Muscle layer of colon (tissue), 2 donors: ENCODE results near the gene TST.

Source experiments
- H3K27ac ChIP-seq: one replicate; pipeline ENCODE4 v1.7.0; 2013; ENCODE audit warnings: low read depth, mild to moderate bottlenecking, low read length, moderate library complexity
- H3K27me3 ChIP-seq, 2 donors: one replicate each; pipeline ENCODE4 v1.7.0; 2013; ENCODE audit warnings: low read length in 2 of 2, mild to moderate bottlenecking in 2 of 2; ENCODE audit not compliant: insufficient read depth in 2 of 2, control insufficient read depth in 1 of 2
- H3K36me3 ChIP-seq: one replicate; pipeline ENCODE4 v1.7.0; 2013; ENCODE audit warnings: mild to moderate bottlenecking, low read length; ENCODE audit not compliant: insufficient read depth
- H3K4me1 ChIP-seq: one replicate; pipeline ENCODE4 v1.7.0; 2013; ENCODE audit warnings: mild to moderate bottlenecking, low read length; ENCODE audit not compliant: insufficient read depth
- H3K4me3 ChIP-seq, 2 donors: one replicate each; pipeline ENCODE4 v1.7.0; 2013; ENCODE audit warnings: low read length in 2 of 2, low read depth in 1 of 2, mild to moderate bottlenecking in 1 of 2, moderate library complexity in 1 of 2
- H3K9ac ChIP-seq: one replicate; pipeline ENCODE4 v1.7.0; 2013; ENCODE audit warnings: low read length
- H3K9me3 ChIP-seq: one replicate; pipeline ENCODE4 v1.7.0; 2013; ENCODE audit warnings: mild to moderate bottlenecking, low read length
- donor health status: abdominal sarcoma.
- donor health status: Adenocarcinoma of cecum.

Gene TST

DNA sequence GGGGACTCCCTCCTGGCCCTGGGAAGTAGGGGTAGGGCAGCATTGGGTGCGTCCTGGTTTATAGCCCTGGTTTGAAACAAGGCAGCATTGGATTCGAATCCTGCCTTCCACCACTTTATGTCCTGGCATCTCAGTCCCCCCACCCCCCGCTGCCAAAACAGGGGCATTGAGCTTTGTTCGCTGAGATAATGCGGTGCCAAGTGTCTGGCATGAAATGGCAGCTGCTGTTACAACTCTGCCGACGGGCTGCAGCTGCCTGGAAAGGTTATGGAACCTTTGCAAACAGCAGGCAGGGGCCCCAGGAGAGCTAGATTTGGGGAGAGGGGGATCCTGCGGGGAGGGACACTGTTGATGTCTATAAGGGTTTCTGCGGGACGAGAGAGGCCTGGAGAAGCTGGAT is 1.9 kb downstream of the TST start:
- H3K27ac ChIP-seq, result no peak overlapping the region
- no peaks in the 10 kb centered on the region for H3K27me3 ChIP-seq
- no peak overlapping the region for H3K9ac ChIP-seq
- H3K36me3 ChIP-seq, result no peaks in the 10 kb centered on the region
- peaks cover 37% of the 10 kb centered on the region for H3K4me1 ChIP-seq
- no peaks in the 10 kb centered on the region for H3K9me3 ChIP-seq
- no peak overlapping the region for H3K4me3 ChIP-seq

DNA sequence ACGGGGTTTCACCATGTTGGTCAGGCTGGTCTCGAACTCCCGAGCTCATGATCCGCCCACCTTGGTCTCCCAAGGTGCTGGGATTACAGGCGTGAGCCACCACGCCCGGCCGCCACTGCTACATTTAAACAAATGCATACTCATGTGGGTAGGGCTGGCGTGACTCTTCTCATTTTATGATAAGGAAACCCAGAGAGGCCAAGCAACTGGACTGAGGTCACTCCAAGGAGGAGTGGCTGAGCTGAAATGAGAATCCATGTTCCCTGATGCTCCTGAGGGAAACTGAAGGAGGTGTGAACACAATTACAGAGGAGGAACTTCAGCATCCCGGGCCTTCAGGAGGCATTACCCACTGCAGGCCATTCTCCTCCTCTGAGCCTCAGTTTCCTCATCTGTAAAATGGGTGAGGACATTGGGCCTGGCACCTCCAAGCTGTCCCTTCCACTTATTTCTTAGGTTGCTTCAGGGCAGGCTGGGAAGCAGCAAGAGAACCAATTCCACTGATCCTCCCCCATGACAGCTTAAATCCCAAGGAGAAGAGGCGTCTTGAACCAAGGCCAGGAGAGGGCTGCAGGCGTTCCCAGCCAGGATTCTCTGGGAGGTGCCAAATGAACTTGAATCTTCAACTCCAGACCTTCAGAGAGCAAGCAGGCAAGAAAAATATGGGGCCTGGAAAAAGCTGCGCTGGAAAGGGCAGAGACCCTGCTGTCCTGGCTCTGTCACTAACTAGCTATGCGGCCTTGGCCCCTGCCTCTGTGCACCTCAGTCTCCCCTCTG is 2.9 kb downstream of the TST start:
- Histone ChIP-seq H3K9me3 (no peaks in the 10 kb centered on the region), H3K4me3 (no peak overlapping the region), H3K27ac (no peak overlapping the region), H3K9ac (no peak overlapping the region), H3K36me3 (no peaks in the 10 kb centered on the region), H3K27me3 (no peaks in the 10 kb centered on the region), H3K4me1 (peaks cover 37% of the 10 kb centered on the region)

DNA sequence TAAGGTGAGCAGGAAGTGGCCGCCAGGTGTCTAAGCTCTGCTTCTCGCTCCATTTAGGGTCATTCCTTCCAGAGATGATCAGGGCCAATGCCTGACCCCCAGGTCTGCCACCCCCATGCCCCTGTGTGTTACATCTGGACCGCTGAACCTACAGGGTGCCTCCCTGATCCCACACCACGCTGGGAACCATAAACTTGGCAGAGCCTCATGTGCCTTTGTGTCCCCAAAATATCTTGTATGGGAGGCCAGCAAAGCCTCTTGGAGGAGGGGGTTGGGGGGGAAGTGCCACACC is 3.7 kb downstream of the TST start:
- peaks cover 34% of the 10 kb centered on the region for H3K4me1 ChIP-seq
- H3K27ac ChIP-seq, result no peak overlapping the region
- no peaks in the 10 kb centered on the region for H3K27me3 ChIP-seq
- H3K9me3 ChIP-seq, result no peaks in the 10 kb centered on the region
- no peak overlapping the region for H3K9ac ChIP-seq
- H3K36me3 ChIP-seq, result no peaks in the 10 kb centered on the region
- H3K4me3 ChIP-seq, result no peak overlapping the region

DNA sequence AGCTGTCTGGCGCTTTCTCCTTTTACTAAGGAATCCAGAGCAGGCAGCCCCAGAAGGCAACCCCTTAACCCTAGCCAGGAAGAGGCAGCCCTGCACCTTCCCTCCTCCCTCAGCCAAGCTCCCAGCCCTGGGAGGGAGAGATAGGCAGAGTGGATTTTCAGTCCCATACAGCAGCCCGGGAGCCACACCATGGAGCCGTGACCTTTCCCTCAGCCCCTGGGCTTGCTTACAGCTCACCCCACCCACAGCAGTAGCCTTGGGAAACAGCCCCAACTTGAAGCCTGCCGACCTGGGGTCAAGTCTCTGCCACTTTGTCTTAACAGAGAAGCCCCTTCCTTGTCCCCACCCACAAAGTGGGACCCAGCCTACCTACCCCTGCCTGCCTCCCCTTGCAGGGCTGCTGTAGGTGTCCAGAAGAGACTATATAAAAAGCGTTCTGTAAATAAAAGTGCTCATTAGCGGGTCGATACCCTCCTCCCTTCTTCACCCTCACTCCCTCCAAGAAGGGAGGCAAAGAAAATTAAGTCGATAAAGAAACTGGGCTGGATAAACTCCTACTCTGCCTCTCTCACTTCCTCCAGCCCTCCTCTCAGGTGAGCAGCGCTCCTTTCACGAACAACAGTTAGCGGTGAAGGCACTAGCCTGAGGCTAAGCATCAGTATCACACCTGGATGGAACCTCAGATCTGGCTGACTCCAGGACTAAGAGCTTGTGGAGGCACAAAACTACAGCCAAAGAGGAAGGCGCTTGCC is 4.2 kb downstream of the TST start:
- Histone ChIP-seq H3K9me3 (no peaks in the 10 kb centered on the region), H3K9ac (no peak overlapping the region), H3K4me3 (no peak overlapping the region), H3K27ac (no peak overlapping the region), H3K27me3 (no peaks in the 10 kb centered on the region), H3K36me3 (no peaks in the 10 kb centered on the region), H3K4me1 (peaks cover 30% of the 10 kb centered on the region)

DNA sequence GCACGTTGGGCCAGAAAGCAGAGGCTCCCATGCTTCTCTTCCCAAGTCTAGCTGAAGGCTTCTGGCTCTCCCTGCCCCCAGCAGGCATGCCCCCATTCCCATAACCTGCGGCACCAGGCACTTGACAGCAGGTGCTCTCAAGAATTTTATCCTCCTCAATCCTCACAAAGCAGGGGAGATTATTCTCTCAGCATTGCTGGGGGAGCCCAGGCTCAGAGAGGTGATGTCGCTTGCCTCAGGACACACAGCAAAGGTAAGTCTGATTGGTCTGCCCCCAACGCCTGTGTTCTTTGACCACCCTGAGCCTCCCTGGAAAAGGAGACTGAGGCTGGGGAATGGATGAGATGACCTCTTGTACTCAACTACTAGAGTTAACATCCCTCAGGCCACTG is 4.8 kb downstream of the TST start:
- no peak overlapping the region for H3K27ac ChIP-seq

DNA sequence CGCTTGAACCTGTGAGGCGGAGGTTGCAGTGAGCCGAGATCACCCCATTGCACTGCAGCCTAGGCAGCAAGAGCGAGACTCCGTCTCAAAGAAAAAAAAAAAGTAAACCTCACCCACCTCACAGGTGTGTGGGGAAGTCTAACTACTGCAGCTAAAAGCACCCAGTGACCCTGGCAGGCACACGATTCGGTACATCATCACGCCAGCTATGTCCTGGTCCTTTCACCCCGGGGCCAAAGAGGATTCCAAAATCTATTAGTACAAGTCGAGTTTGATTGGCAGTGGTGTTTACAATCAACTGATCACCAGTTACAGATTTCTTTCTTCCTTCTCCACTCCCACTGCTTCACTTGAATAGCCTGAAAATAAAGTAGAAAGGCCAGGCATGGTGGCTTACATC is 6.3 kb downstream of the TST start:
- Histone ChIP-seq H3K27ac (no peak overlapping the region), H3K4me3 (no peak overlapping the region), H3K9ac (no peak overlapping the region), H3K27me3 (no peaks in the 10 kb centered on the region), H3K36me3 (no peaks in the 10 kb centered on the region), H3K4me1 (peaks cover 24% of the 10 kb centered on the region), H3K9me3 (no peaks in the 10 kb centered on the region)

More for the DNA sequence above, 4.8 kb downstream of the TST start:
- Histone ChIP-seq H3K4me3 (no peak overlapping the region), H3K27me3 (no peaks in the 10 kb centered on the region), H3K4me1 (peaks cover 30% of the 10 kb centered on the region), H3K9me3 (no peaks in the 10 kb centered on the region), H3K9ac (no peak overlapping the region), H3K36me3 (no peaks in the 10 kb centered on the region)

DNA sequence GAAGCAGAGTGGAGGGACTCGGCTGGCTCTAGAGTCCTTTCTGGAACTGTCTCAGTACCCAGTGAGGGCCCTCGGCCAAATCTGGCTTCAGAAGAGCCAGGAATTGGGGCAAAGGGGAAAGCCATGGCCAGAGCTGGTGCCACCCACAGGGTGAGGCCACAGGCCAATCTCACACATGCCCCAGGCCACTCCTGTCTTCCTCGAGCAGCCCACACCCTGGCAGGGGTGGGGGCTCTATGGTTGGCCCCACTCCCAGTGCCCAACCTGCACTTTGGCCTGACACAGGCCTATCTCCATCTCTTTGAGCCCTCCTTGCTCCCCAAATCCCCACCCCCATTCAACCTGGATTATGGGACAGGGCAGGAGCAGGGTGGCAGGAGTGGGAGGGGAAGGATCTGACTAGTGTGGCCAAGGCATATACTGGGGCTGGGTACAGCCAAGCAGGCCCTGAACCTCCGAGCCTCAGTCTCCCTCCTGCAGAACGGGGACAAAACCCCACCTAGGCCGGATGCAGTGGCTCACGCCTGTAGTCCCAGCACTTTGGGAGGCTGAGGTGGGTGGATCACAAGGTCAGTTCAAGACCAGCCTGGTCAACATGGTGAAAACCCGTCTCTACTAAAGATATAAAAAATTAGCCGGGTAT is 6.9 kb downstream of the TST start:
- Histone ChIP-seq H3K27ac (no peak overlapping the region), H3K9me3 (no peaks in the 10 kb centered on the region), H3K27me3 (no peaks in the 10 kb centered on the region), H3K9ac (no peak overlapping the region), H3K4me3 (no peak overlapping the region), H3K4me1 (peaks cover 18% of the 10 kb centered on the region), H3K36me3 (no peaks in the 10 kb centered on the region)

DNA sequence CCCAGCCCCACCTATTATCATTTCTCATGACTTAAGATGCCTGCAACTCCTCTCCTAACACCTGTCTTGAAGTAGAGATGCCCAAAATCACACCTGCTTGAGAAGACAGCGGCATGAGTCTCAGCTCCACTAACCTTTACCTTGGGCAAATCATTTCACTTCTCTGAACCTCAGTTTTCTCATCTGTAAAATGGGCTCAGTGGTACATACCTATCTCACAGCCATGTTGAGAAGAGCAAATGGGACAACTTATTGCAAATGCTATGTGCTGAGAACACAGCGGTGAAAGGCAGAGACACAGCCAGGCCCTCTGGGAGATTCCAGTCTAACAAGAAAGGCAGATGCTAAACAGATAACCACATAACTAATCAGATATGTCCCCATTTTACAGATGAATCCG is 7.8 kb downstream of the TST start:
- no peak overlapping the region for H3K9ac ChIP-seq
- no peak overlapping the region for H3K27ac ChIP-seq
- no peaks in the 10 kb centered on the region for H3K9me3 ChIP-seq
- H3K4me3 ChIP-seq, result no peak overlapping the region
- no peaks in the 10 kb centered on the region for H3K27me3 ChIP-seq
- H3K36me3 ChIP-seq, result no peaks in the 10 kb centered on the region
- H3K4me1 ChIP-seq, result peaks cover 9% of the 10 kb centered on the region

DNA sequence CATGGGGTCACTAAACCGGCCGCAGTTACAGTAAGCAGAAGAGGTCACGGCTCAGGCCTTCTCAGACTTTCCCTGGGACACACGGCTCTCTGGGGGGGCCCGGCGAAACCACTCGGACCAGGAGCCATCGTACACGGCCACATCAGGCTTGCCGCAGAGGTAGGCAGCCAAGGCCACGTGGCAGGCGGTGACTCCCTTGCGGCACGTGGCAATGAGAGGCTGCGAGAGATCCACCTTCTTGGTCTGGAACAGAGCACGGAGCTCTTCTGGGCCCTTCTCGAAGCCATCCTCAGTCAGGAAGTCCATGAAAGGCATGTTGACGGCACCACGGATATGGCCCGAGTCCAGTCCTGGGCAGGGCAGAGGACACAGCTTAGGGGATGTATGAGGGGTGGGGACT is 8.3 kb downstream of the TST start:
- H3K9ac ChIP-seq, result no peak overlapping the region
- H3K36me3 ChIP-seq, result no peaks in the 10 kb centered on the region
- no peaks in the 10 kb centered on the region for H3K9me3 ChIP-seq
- no peak overlapping the region for H3K27ac ChIP-seq
- no peak overlapping the region for H3K4me3 ChIP-seq
- peaks cover 7% of the 10 kb centered on the region for H3K4me1 ChIP-seq
- H3K27me3 ChIP-seq, result no peaks in the 10 kb centered on the region

DNA sequence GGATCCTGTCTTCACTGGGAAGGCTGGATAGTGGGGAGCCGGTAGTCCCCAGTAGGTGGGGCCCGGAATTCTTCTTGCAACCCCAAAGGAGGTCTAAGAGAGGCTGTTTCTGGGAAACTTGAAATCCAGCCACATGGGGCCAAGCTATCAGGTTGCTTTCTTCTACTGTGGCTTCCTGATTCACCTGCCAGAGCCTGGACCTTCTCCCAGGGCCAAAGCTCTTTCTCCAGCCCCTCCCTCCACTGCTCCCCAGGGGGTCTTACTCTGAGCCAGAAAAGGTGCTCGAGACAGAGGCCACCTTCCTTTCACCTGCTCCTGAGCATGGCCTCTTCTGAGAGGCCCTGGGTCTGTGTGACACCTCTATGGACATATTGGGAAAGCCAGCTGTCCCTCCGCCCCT is 9.1 kb downstream of the TST start:
- Histone ChIP-seq H3K9ac (no peak overlapping the region), H3K4me3 (no peak overlapping the region), H3K27me3 (no peaks in the 10 kb centered on the region), H3K36me3 (no peaks in the 10 kb centered on the region), H3K4me1 (peaks cover 7% of the 10 kb centered on the region), H3K27ac (no peak overlapping the region), H3K9me3 (no peaks in the 10 kb centered on the region)

DNA sequence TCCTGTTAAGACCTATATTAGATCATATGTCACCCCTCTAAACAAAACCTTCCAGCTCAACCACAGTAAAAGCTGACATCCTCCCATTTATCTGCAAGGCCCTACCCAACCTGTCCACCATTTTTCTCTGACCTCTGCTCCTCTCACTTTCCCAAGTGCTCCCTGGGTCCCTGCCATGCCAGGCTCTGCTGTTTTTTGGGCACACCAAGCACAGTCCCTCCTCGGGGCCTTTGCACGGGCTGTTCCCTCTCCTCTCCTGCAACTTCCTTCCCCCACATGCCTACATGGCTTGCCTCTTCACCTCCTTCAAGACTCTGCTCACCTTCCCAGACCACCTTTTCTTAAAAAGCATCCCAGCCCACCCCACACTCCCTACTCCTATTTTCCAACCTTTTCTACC is 9.8 kb downstream of the TST start:
- no peak overlapping the region for H3K4me3 ChIP-seq
- H3K27me3 ChIP-seq, result no peaks in the 10 kb centered on the region
- H3K9me3 ChIP-seq, result no peaks in the 10 kb centered on the region
- H3K27ac ChIP-seq, result no peak overlapping the region
- H3K4me1 ChIP-seq, result peaks cover 7% of the 10 kb centered on the region
- no peak overlapping the region for H3K9ac ChIP-seq
- no peaks in the 10 kb centered on the region for H3K36me3 ChIP-seq
